ENCODE data around the gene GJC1.

Gene GJC1

GRCh38 chr17:44804302-44805089 lies 25.6 kb downstream of the GJC1 start:
- no peak for DNase-seq (ENCODE audit: low read depth)
- no peak for TF ChIP-seq CTCF (IDR thresholded peaks at IDR 0.05; ENCODE audit: insufficient read depth, low read depth, low read length, missing control alignments)
- no peak overlapping the region for H3K4me3 ChIP-seq (ENCODE audit: low read length)

GRCh38 chr17:44801880-44802279 lies 28.2 kb downstream of the GJC1 start:
- no peak for DNase-seq (ENCODE audit: low read depth)
- no peak overlapping the region for H3K4me3 ChIP-seq (ENCODE audit: low read length)
- no peak for TF ChIP-seq CTCF (IDR thresholded peaks at IDR 0.05; ENCODE audit: insufficient read depth, low read depth, low read length, missing control alignments)

- no peak overlapping the region for H3K4me3 ChIP-seq (ENCODE audit: low read length)
- no peak for TF ChIP-seq CTCF (IDR thresholded peaks at IDR 0.05; ENCODE audit: insufficient read depth, low read depth, low read length, missing control alignments)
- no peak for DNase-seq (ENCODE audit: low read depth)
These were observed 31.7 kb downstream of the GJC1 start for GRCh38 chr17:44798356-44798755.

- no peak for DNase-seq (ENCODE audit: low read depth)
- TF ChIP-seq CTCF (IDR thresholded peaks at IDR 0.05; ENCODE audit: insufficient read depth, low read depth, low read length, missing control alignments), result no peak
- no peak overlapping the region for H3K4me3 ChIP-seq (ENCODE audit: low read length)
These were observed 32.3 kb downstream of the GJC1 start for GRCh38 chr17:44797802-44798201.

- TF ChIP-seq CTCF (IDR thresholded peaks at IDR 0.05; ENCODE audit: insufficient read depth, low read depth, low read length, missing control alignments), result no peak
These were observed 33.4 kb downstream of the GJC1 start for GRCh38 chr17:44796731-44797130.

GRCh38 chr17:44795928-44796327 lies 34.2 kb downstream of the GJC1 start:
- TF ChIP-seq CTCF (IDR thresholded peaks at IDR 0.05; ENCODE audit: insufficient read depth, low read depth, low read length, missing control alignments), result no peak
- no peak overlapping the region for H3K4me3 ChIP-seq (ENCODE audit: low read length)
- DNase-seq (ENCODE audit: low read depth), result no peak

More at GRCh38 chr17:44796731-44797130, 33.4 kb downstream of the GJC1 start:
- no peak for DNase-seq (ENCODE audit: low read depth)
- H3K4me3 ChIP-seq (ENCODE audit: low read length), result no peak overlapping the region

- no peak for DNase-seq (ENCODE audit: low read depth)
- H3K4me3 ChIP-seq (ENCODE audit: low read length), result no peak overlapping the region
- TF ChIP-seq CTCF (IDR thresholded peaks at IDR 0.05; ENCODE audit: insufficient read depth, low read depth, low read length, missing control alignments), result no peak
These were observed 34.7 kb downstream of the GJC1 start for GRCh38 chr17:44795421-44795820.

Measured in epithelial cell of esophagus (primary cell).